OCI-LY7 (cell line): ENCODE results near the gene SLC22A12. TPM values are rescaled to one million over a fixed set of nuclear protein-coding genes. Genes with fewer than 3 reads are reported as not detected.

Experiments
- BruUV-seq: library from RNA; stranded (reverse); fragments of 400-500 nt; replicated peaks from 2 replicates; lab custom pipeline; 2021; lab: Mats Ljungman, UMichigan
- CTCF ChIA-PET: fragments of 300-600 bp; sonication (Branson Sonifier 250); formaldehyde crosslinking; loops from one replicate; lab custom pipeline; 2022; ENCODE audit warnings: antibody characterized with exemption; ENCODE audit not compliant: unreplicated experiment; lab: Charles Lee
- POLR2A ChIA-PET: fragments of 300-600 bp; sonication (Branson Sonifier 250); formaldehyde crosslinking; loops from one replicate; lab custom pipeline; 2022; ENCODE audit warnings: antibody characterized with exemption; lab: Charles Lee
- DNase-seq: peaks from one replicate; pipeline ENCODE4 v3.0.0-alpha.2; 2015; ENCODE audit warnings: low spot score
- H2AFZ ChIP-seq: fragments of 200-600 bp; sonication (generic), shearing (Covaris generic); 2 replicates; pipeline ENCODE4 v1.6.1; 2014; ENCODE audit warnings: mild to moderate bottlenecking, antibody characterized with exemption, low read length, moderate library complexity
- H3K27ac ChIP-seq: fragments of 200-600 bp; sonication (generic); 2 replicates; pipeline ENCODE4 v1.5.1; 2014; ENCODE audit warnings: mixed run types, low read depth, mild to moderate bottlenecking, moderate library complexity, low read length, inconsistent platforms; ENCODE audit not compliant: poor library complexity, severe bottlenecking
- H3K36me3 ChIP-seq: fragments of 200-600 bp; sonication (generic); 2 replicates; pipeline ENCODE4 v1.6.1; 2014; ENCODE audit warnings: mild to moderate bottlenecking, antibody characterized with exemption, low read length, moderate library complexity, mixed read lengths; ENCODE audit not compliant: insufficient read depth
- H3K4me1 ChIP-seq: fragments of 200-600 bp; sonication (generic); 2 replicates; pipeline ENCODE4 v1.5.1; 2014; ENCODE audit warnings: mild to moderate bottlenecking, low read length; ENCODE audit not compliant: insufficient read depth, poor library complexity, severe bottlenecking
- H3K4me2 ChIP-seq: fragments of 200-600 bp; sonication (generic); 2 replicates; pipeline ENCODE4 v1.6.1; 2014; ENCODE audit warnings: mild to moderate bottlenecking, low read length
- H3K4me3 ChIP-seq: fragments of 200-600 bp; sonication (generic); 2 replicates; pipeline ENCODE4 v1.5.1; 2014; ENCODE audit warnings: mild to moderate bottlenecking, low read depth, low read length; ENCODE audit not compliant: poor library complexity, severe bottlenecking
- H3K79me2 ChIP-seq: fragments of 200-600 bp; sonication (generic); 2 replicates; pipeline ENCODE4 v1.6.1; 2016; ENCODE audit warnings: low read depth, mild to moderate bottlenecking, low read length, moderate library complexity, mixed read lengths; ENCODE audit not compliant: insufficient read depth
- H3K9me2 ChIP-seq: fragments of 200-600 bp; sonication (generic); 2 replicates; pipeline ENCODE4 v1.6.1; 2016; ENCODE audit warnings: mild to moderate bottlenecking, low read length, mixed read lengths; ENCODE audit not compliant: insufficient read depth
- H3K9me3 ChIP-seq: fragments of 200-600 bp; sonication (generic); 2 replicates; pipeline ENCODE4 v1.6.1; 2014; ENCODE audit warnings: mild to moderate bottlenecking, mixed run types, low read length, mixed read lengths
- H4K20me1 ChIP-seq: fragments of 200-600 bp; sonication (generic); 2 replicates; pipeline ENCODE4 v1.6.1; 2014; ENCODE audit warnings: mild to moderate bottlenecking, antibody characterized with exemption, low read length, moderate library complexity, mixed read lengths; ENCODE audit not compliant: insufficient read depth
- CTCF ChIP-seq: fragments of 200-600 bp; sonication (generic); conservative IDR thresholded peaks from 2 replicates; pipeline ENCODE4 v1.5.1; 2014; ENCODE audit warnings: mild to moderate bottlenecking, antibody characterized with exemption, low read length, moderate library complexity, mixed read lengths
- EZH2phosphoT487 ChIP-seq: fragments of 200-600 bp; sonication (generic); IDR thresholded peaks from 2 replicates; pipeline ENCODE4 v1.6.1; 2018; ENCODE audit warnings: low read depth, borderline replicate concordance, mild to moderate bottlenecking, mixed run types, antibody characterized with exemption, low read length, moderate library complexity, mixed read lengths
- intact Hi-C: fragments of 100-400 bp; cut with micrococcal nuclease; formaldehyde crosslinking; loops from one replicate; pipeline ENCODE4 v1.10.0; 2022; ENCODE audit not compliant: unreplicated experiment
- total RNA-seq, 2 experiments: library from RNA; depleted of rRNA in 1 of 2; stranded (reverse); fragments of >200 nt in 1 of 2; shearing (Covaris generic) in 1 of 2; gene quantifications; 2 replicates each; pipeline ENCODE4 v1.2.3, GENCODE V29; 2014 to 2022

SLC22A12 gene
- total RNA-seq, 2 experiments from 2014 or later, result not detected

- Histone ChIP-seq H3K9me3 (no peaks in the 10 kb centered on the region), H4K20me1 (no peaks in the 10 kb centered on the region), H3K4me3 (no peak overlapping the region), H3K9me2 (no peaks in the 10 kb centered on the region), H3K4me2 (no peak overlapping the region), H3K36me3 (no peaks in the 10 kb centered on the region), H3K79me2 (no peaks in the 10 kb centered on the region), H3K27ac (no peak overlapping the region), H3K4me1 (no peaks in the 10 kb centered on the region), H2AFZ (no peak overlapping the region)
- POLR2A ChIA-PET, result no interaction called here
- no peak for TF ChIP-seq CTCF
- TF ChIP-seq EZH2phosphoT487, result no peak
- intact Hi-C loops, result no loop called here
- CTCF ChIA-PET, result no interaction called here
- no TSS peak for BruUV-seq
- DNase-seq, result no peak
Observed at GRCh38 chr11:64598106-64598796, 7.2 kb downstream of the SLC22A12 start.

- Histone ChIP-seq H3K27ac (no peak overlapping the region), H3K9me3 (no peaks in the 10 kb centered on the region), H4K20me1 (no peaks in the 10 kb centered on the region), H3K9me2 (no peaks in the 10 kb centered on the region), H3K79me2 (no peaks in the 10 kb centered on the region), H3K4me2 (no peak overlapping the region), H3K36me3 (no peaks in the 10 kb centered on the region), H3K4me1 (no peaks in the 10 kb centered on the region), H3K4me3 (no peak overlapping the region), H2AFZ (no peak overlapping the region)
- POLR2A ChIA-PET, result no interaction called here
- BruUV-seq, result no TSS peak
- TF ChIP-seq EZH2phosphoT487, result no peak
- no peak for TF ChIP-seq CTCF
- CTCF ChIA-PET, result no interaction called here
- intact Hi-C loops, result no loop called here
- DNase-seq, result no peak
Observed at GRCh38 chr11:64598797-64599697, 8.0 kb downstream of the SLC22A12 start.
